ENCODE results near the gene SEC24C.
A peak's percentile ranks its signal among the peaks of the same experiment; 100 is the strongest.
"Not testable (repeated sequence)": the region's sequence is repeated elsewhere in the genome, so short reads cannot be mapped to it uniquely, and the experiment has no call there.

SEC24C gene

GRCh38 chr10:73772281-73773151, 28.3 kb downstream of the SEC24C start:
- DNase-seq (ENCODE audit: low spot score): peak; percentile 82

DNA sequence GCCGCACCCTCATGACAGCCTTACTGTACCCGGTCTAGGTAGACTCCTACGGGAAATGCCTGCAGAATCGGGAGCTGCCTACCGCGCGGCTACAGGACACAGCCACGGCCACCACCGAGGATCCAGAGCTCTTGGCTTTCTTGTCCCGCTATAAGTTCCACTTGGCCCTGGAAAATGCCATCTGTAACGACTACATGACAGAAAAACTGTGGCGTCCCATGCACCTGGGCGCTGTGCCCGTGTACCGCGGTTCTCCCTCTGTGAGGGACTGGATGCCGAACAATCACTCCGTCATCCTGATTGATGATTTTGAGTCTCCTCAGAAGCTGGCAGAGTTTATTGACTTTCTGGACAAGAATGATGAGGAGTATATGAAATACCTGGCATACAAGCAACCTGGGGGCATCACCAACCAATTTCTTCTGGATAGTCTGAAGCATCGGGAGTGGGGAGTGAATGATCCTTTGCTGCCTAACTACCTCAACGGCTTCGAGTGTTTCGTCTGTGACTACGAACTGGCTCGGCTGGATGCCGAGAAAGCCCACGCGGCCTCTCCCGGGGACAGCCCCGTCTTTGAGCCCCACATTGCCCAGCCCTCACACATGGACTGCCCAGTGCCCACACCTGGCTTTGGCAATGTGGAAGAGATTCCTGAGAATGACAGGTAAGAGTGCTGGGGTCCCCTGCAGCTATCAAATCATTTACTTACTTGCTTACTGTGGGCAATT, 29.1 kb downstream of the SEC24C start:
- DNase-seq (ENCODE audit: low spot score): no peak

GRCh38 chr10:73774637-73775036, 30.5 kb downstream of the SEC24C start:
- no peak for DNase-seq (ENCODE audit: low spot score)

- no peak for DNase-seq (ENCODE audit: low spot score)
Observed at GRCh38 chr10:73779018-73779417, 34.8 kb downstream of the SEC24C start.

DNA sequence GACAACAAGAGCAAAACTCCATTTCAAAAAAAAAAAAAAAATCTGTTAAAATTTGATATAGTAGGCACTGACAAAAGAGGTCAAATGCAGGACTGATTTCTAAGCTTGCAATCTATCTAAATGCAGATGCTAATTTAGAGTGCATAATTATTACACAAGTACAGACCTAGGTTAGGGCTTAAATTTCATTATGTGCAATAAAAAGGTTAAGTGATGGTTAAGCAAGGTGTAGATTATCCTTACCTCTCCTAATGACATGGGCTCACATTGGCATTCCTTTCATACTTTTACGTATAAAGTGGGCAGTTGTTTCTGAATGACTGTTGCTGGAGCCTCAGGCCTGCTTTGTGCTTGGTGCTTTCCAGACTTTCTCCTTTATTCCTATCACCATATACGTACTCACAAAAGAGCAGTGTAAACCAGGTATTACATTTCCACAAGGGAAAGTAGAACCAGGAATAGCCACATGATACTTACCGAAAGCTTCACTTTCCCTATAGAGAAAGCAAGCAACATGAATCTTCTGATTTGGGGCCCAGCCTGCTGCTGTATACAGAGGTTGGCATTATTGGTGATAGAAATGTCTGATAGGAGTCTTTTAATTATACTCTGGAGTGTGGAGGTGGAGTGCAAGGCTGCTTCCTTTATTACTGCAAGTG, 35.5 kb downstream of the SEC24C start:
- no peak for DNase-seq (ENCODE audit: low spot score)

GRCh38 chr10:73780301-73780700, 36.1 kb downstream of the SEC24C start:
- no peak for DNase-seq (ENCODE audit: low spot score)

- DNase-seq (ENCODE audit: low spot score): no peak
Observed at GRCh38 chr10:73780966-73781365, 36.8 kb downstream of the SEC24C start.

- DNase-seq (ENCODE audit: low spot score): no peak
Observed at GRCh38 chr10:73781548-73781878, 37.3 kb downstream of the SEC24C start.

DNA sequence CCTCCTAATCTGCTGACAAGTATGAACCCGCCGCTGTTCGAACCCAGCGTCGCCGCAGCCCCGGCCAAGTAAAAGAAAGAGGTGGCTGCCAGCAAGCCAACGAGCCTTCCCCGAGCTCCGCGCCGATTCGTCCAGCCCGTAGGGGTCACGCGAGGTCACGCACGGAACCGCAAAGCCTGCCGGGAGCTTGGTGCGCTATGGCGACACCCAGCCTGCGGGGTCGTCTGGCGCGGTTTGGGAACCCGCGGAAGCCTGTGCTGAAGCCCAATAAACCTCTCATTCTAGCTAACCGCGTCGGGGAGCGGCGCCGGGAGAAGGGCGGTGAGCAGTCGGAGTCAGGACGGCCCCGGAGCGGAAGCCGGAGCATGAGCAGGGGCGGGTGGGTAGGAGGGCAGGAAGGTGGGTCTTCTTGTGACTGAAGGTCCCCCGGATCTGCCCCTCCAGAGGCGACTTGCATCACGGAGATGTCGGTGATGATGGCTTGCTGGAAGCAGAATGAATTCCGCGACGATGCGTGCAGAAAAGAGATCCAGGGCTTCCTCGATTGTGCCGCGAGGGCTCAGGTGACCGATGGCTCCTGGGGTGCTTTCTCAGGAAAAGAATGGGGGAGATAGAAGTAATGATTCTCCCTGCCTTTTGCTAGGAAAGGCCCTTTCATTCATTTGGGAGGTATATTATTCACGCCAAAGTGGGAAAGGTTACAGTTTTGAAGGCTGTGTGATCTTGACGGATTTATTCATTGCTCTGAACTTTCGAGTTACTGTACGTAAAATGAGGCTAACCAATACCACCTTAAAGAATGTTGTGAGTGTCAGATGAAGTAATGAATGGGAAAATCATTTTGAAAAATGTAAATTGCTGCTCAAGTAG, 37.9 kb downstream of the SEC24C start, which contains the start of gene CHCHD1:
CHCHD1 (plus strand) TSS at position 170 of the 870 bp plus-strand sequence; CDS start at position 198, 28 bp downstream.
- DNase-seq (ENCODE audit: low spot score): peak; percentile 82

DNA sequence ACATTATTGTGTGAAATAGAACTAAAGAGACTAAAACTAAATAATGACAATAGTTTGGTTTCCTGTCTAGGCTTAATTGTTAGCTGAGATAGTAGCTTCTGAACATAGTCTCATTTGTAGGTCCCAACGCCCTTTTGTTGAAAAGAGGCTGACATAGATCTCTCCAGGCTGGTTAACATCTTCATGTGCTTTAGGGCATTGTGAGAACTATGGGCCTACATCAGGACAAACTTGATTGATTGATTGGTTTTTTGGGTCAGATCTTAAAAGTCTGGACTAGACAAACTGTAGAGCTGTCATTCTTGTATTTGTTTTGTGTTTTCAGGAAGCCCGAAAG, 38.5 kb downstream of the SEC24C start:
- no peak for DNase-seq (ENCODE audit: low spot score)

GRCh38 chr10:73785211-73785720, 41.1 kb downstream of the SEC24C start, which contains the start of gene ZSWIM8:
ZSWIM8 (plus strand) TSS chr10:73785606; CDS start chr10:73785879, 273 bp downstream.
- peak; percentile 85 for DNase-seq (ENCODE audit: low spot score)

DNA sequence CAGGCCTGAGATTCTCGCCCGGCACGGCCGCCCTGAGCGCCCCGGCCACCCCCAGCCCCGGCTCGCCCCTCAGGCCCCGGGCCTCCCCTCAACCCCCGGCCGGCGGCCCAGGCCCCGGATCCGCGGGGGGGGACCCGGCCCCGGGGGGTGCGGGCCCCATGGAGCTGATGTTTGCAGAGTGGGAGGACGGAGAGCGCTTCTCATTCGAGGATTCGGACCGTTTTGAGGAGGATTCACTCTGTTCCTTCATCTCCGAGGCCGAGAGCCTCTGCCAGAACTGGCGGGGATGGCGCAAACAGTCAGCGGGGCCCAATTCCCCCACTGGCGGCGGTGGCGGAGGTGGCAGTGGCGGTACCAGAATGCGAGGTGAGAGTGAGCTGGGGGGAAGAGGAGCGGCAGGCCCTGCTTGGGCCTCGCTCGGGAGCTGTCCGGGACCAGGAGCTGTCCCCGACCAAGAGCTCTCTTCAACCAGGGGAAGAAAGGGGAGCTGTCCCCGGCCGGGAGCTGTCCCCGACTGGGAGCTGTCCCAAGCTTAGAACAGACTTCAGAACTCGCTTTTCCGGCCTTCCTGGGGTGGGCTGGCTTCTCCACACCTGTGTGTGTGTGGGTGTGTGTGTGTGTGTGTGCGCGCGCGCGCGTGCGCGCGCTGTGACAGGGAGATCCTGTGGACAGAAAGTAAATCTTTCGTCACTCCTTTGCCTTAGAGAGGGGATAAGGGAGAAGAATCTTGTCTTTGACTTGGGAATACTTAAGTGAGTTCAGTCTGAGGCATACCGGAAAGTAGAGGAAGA, 41.7 kb downstream of the SEC24C start:
- peak; percentile 28 for DNase-seq (ENCODE audit: low spot score)

- DNase-seq (ENCODE audit: low spot score): no peak
Observed at GRCh38 chr10:73786512-73786885, 42.3 kb downstream of the SEC24C start.

GRCh38 chr10:73787031-73787800, 43.0 kb downstream of the SEC24C start:
- DNase-seq (ENCODE audit: low spot score): not testable (repeated sequence)

- DNase-seq (ENCODE audit: low spot score): no peak
Observed at GRCh38 chr10:73788864-73789658, 44.9 kb downstream of the SEC24C start.

DNA sequence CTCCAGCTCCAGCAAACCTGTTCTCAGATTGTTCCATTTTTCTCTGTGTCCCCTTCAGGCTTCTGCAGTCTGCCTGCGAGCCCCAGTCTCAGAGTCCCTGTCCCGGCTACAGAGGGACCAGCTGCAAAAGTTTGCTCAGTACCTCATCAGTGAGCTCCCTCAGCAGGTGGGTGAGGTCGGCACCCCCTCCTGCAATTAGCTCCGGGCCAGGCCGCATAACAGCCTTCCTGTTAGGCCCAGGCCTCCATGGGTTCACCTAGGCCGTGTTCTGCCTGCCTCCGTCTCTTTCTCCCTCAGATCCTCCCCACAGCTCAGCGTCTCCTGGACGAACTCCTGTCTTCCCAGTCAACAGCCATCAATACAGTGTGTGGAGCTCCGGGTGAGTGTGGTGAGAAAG, 45.5 kb downstream of the SEC24C start:
- DNase-seq (ENCODE audit: low spot score): no peak

DNA sequence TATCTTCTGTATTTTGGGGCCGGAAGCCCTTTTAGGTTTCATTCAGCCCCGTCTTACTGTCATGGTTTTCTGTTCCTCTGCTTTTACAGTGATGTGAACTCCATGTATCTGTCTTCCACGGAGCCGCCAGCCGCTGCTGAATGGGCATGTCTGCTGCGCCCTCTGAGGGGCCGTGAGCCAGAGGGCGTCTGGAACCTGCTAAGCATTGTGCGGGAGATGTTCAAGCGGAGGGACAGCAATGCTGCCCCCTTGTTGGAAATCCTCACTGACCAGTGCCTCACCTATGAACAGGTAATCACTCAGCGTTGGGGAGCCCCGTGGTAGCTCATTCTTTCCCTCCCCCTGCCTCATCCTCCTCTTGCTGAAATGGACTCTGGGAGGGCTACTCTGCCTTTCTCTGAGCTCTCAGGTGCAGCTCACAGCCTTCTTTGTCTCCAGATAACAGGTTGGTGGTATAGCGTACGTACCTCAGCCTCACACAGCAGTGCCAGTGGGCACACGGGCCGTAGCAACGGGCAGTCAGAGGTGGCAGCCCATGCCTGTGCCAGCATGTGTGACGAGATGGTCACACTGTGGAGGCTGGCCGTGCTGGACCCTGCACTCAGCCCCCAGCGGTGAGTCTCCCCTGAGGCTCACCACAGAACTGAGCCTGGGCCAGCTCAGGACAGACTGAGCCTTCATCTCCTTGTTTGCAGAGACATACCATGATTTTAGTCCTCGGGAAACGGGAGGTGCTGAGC, 46.9 kb downstream of the SEC24C start:
- no peak for DNase-seq (ENCODE audit: low spot score)

DNA sequence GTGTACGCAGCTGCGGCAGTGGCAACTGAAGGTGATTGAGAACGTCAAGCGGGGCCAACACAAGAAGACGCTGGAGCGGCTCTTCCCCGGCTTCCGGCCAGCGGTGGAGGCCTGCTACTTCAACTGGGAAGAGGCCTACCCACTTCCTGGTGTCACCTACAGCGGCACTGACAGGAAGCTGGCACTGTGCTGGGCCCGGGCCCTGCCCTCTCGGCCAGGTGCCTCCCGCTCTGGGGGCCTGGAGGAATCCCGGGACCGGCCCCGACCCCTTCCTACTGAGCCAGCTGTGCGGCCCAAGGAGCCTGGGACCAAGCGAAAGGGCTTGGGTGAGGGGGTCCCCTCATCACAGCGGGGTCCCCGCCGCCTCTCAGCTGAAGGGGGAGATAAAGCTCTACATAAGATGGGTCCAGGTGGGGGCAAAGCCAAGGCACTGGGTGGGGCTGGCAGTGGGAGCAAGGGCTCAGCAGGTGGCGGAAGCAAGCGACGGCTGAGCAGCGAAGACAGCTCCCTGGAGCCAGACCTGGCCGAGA, 47.8 kb downstream of the SEC24C start:
- DNase-seq (ENCODE audit: low spot score): no peak

Measured in CD4-positive, alpha-beta T cell treated with Interleukin-6 at 100 ng/mL for 8 hours (primary cell).